NCI-H1694 (cell line): ENCODE results near the gene PRSS27.
"Not testable (repeated sequence)": the region's sequence is repeated elsewhere in the genome, so short reads cannot be mapped to it uniquely, and the experiment has no call there.

Experiments used
- DNase-seq: peaks from one replicate; lab custom pipeline; 2025; lab: John Stamatoyannopoulos, UW

PRSS27 gene

DNA sequence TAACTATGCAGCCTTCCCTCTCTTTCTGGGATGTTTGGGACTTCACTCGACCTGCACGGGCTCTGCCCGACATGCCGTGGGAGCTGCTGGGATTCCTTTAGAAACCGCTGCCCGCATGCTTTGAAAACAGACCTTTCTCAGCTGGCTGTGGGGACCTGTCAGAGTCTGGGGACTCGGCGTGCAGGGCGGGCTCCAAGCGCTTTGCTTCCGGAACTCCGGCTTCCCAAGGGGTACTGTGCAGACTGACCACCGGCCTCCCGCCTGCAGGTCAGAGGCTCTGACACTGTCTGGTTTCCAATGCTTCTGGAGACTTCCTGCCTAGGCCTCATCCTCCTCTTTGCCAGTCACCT, 11.8 kb downstream of the PRSS27 start:
- DNase-seq, result no peak

DNA sequence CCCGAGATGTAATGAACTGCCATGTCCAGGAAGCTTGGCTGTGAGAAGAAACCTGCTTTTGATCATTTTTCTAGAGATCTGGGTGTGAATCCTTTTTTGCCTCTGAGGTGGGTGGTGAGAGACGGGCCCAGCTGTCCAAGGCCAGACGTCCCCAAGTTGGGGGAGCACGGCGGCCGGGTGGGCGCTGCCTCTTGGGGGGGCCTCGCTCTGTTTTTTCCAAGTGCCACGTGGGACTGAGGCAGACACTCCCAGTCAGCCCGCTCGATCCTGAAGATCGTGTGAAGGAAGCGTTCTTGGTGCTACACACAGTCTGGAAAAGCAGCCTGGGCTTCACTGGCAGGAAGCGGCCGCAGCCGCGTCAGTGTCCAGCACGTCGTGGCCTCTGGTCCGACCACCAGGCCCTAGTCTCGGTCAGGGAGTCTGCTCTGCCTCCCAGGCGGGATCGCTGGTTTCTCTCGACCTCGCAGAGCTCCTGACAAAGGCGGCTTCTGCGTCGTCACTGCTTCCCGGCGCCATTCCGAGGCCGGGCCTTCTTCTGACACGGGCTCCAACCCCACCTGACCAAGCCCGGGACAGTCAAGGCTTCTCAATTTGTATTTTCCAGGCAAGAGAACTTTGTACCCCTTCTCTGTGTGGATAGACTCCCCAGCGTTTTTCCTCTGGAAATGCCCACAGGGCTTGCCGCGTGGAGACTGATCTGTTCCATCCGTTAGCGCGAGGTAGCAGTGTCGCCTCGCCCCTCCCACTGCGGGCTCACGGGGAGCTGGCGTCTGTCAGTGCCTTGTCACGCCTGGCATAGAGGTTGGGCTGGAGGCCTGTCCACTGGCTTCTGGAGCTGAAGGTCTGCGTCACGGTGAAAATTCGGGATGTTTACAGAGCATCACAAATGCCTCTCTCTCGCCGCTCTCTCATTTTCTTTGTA, 12.4 kb downstream of the PRSS27 start:
- no peak for DNase-seq

DNA sequence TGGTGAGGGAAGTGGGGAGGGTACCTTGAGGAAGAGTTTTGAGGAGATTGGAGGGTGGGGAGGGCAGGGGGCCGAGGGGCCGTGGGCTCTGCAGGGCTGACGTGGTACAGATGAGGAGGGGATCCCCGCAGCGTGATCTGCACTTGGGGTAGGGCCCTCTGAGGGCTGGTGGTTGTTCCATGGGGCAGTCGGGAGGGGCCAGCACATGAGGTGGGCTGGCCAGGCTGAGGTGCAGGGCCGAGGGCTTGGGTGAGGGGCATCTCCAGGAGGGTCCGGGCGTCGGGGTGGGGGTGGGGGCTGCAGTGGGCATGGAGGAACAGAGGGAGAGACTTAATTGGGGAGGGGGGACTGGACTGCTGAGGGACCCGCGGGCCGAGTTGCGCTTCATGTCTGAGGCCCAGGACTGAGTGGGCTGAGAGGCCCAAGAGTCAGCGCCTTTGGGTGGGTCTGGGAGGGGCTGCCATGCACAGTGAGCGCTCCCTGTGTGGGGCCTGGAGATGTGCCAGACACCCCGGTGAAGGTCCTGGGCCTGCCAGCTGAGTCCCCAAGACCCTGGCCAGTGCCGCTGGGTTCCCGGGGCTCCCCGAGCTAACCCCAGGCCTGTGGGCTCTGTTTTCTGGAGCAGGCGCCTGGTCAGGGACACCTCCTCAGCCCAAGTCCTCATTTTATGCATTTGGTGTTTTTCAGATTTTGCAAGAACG, 13.3 kb downstream of the PRSS27 start:
- DNase-seq, result no peak

- no peak for DNase-seq
These were observed 13.9 kb downstream of the PRSS27 start for GRCh38 chr16:2706085-2706484.

GRCh38 chr16:2705351-2705750, 14.7 kb downstream of the PRSS27 start:
- DNase-seq, result no peak

DNA sequence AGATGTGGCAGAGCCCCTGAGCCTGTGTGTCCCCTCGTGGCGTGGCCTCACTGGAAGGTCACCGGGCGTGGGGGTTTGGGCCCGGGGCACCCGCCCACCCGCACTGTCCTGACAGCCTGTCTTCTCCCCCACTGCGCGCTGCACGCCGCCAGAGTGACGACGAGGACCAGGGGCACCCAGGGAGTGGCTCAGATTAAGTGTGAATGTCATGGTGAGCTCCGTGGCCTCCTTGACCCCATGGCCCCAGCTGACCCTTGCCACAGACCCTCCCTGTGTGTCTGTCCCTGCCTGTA, 15.1 kb downstream of the PRSS27 start:
- no peak for DNase-seq

GRCh38 chr16:2704166-2704982, 15.7 kb downstream of the PRSS27 start:
- DNase-seq, result no peak

DNA sequence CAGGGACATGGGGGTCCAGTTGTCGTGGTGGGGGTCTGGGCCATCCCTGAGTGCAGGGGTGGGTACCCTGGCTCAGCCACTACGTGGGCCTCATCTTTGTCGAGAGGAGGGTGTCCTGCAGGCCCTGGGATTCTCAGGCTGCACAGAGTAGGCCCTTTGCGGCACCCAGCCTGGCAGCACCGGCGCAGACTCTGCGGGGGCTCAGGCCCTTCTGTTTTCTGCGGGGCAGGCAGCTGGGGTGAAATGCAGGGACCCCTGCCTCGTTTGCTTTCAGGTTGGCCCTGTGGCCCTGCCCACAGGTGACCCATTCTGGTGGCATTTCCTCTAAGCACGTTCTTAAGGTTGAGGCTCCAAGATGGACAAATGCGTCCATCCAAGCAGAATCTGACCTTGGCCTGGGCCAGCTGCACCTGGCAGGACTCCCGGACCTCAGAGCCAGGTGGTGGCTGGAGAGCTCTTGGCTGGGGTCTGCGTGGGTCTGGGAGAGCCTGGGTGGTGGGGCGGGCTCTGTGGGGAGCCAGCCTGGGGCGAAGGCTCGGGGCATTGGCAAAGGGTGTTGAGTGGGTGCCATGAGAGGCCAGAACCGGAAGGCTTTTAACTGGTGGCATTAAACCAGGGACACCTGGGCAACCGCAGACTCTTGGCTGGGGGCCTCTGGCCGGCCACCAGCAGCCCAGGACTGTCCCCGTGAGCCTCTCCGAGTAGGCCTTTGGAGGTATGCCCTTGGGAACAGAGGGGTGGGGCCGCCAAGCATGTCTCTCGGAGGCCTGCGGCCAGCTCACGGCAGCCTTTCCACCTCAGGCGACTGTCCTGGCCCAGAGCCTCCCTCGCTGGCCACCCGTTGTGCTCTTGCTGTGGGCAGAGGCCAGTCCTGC, 16.9 kb downstream of the PRSS27 start:
- DNase-seq, result no peak

GRCh38 chr16:2702438-2702825, 17.6 kb downstream of the PRSS27 start:
- DNase-seq, result no peak

GRCh38 chr16:2701713-2702437, 18.1 kb downstream of the PRSS27 start:
- DNase-seq, result no peak

GRCh38 chr16:2701272-2701671, 18.8 kb downstream of the PRSS27 start:
- DNase-seq, result no peak

GRCh38 chr16:2700786-2701185, 19.2 kb downstream of the PRSS27 start:
- no peak for DNase-seq

DNA sequence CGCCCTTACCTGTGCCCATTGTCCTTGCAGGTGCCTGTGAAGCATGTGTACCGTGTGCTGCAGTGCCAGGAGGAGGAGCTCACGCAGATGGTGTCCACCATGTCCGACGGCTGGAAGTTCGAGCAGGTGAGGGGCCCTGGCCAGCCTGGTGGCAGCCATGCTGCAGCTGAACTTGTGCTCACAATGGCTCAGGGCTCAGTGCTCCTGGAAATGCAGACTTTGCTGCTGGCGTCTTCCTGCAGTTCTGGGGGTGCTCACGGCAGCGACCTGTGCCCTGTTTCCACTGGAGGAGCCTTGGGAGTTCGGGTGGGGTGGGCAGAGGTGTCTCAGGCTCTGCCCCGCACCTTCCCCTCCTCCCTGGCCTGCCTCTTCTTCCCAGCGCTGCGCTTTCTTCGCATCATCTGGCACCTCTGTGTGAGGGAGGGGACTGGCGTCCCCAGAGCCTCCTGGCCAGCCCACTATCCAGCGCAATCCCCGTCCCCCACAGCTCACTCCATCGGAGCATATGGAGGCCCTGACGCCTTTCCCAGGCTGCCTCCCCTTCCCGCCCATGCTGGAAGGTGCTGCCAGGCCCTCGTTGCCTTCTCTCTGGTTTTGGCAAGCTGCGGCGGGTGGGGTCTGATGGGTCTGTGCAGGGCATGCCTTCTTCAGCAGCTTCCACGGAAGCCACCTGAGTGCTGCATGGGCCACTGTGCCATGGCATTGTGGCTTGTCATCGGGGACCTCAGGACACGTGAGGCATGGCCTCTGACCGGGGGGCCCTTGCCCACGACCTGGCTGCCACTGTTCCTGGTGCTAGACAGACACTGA, 20.0 kb downstream of the PRSS27 start:
- no peak for DNase-seq

- no peak for DNase-seq
These were observed 20.9 kb downstream of the PRSS27 start for GRCh38 chr16:2698965-2699750.

- DNase-seq, result no peak
These were observed 21.7 kb downstream of the PRSS27 start for GRCh38 chr16:2698103-2698870.

DNA sequence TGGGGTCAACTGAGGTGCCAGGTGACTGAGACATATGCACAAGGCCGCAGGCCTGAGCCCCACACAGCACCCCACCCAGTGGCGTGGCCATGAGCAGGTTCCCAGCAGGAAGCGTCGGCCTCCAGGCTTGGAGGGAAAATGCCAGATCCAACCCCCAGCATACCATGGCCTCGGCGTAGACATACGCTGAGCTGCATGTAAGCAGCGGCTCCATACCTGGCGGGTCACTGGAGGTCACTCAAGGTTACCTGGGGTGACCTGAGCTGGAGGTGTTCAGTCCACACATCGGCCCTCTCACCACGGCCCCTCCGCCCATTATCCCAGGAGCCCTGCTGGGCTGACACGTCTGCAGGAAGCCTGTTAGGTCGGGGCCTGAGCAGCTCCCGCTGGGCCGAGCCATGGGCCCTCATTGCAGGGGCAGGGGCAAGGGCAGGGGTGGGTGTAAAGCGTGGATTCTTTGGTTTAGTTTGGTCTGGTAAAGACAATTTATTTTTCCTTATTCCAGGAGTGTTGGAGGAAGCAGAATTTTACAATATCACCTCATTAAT, 22.5 kb downstream of the PRSS27 start:
- no peak for DNase-seq

GRCh38 chr16:2696601-2697250, 23.3 kb downstream of the PRSS27 start:
- not testable (repeated sequence) for DNase-seq
